HepG2 (cell line): ENCODE data around the gene OR2C1. TPM values are rescaled to one million over a fixed set of nuclear protein-coding genes. Genes with fewer than 3 reads are reported as not detected.

Source experiments
- ATF7 ChIP-seq, 2 experiments: fragments of 450-650 bp in 1 of 2; sonication (generic) in 1 of 2; formaldehyde crosslinking in 1 of 2; IDR thresholded peaks; 2 replicates each; pipeline versions ENCODE4 v1.4.0 to v1.6.1; 2016 to 2020; ENCODE audit warnings: antibody characterized with exemption in 1 of 2, mild to moderate bottlenecking in 1 of 2, missing genetic modification reagents in 1 of 2
- BATF2 ChIP-seq: sonication (generic); formaldehyde crosslinking; IDR thresholded peaks from 2 replicates; pipeline ENCODE4 v1.8.0; 2022; ENCODE audit warnings: mild to moderate bottlenecking, missing genetic modification reagents, moderate library complexity
- BORCS8-MEF2B ChIP-seq: sonication (generic); formaldehyde crosslinking; IDR thresholded peaks from 2 replicates; pipeline ENCODE4 v1.8.0; 2022; ENCODE audit warnings: mild to moderate bottlenecking, missing genetic modification reagents
- EHMT2 ChIP-seq: fragments of 200-600 bp; sonication (generic); IDR thresholded peaks from 2 replicates; pipeline ENCODE4 v1.7.0; 2017; ENCODE audit warnings: antibody characterized with exemption, low read depth, low read length, borderline replicate concordance
- GZF1 ChIP-seq: sonication (generic); formaldehyde crosslinking; IDR thresholded peaks from 2 replicates; pipeline ENCODE4 v1.5.1; 2020; ENCODE audit warnings: mild to moderate bottlenecking, missing genetic modification reagents
- JUNB ChIP-seq: sonication (generic); formaldehyde crosslinking; IDR thresholded peaks from 2 replicates; pipeline ENCODE4 v1.8.0; 2022; ENCODE audit warnings: missing genetic modification reagents, mild to moderate bottlenecking, borderline replicate concordance
- KAT7 ChIP-seq: IDR thresholded peaks from 2 replicates; pipeline ENCODE4 v1.6.1; 2018; ENCODE audit warnings: borderline replicate concordance, missing compliant biosample characterization
- LRRFIP1 ChIP-seq: sonication (generic); formaldehyde crosslinking; conservative IDR thresholded peaks from 2 replicates; pipeline ENCODE4 v1.4.0; 2020; ENCODE audit warnings: missing genetic modification reagents
- MAFF ChIP-seq: IDR thresholded peaks from 2 replicates; pipeline ENCODE4 v1.6.1; 2011; ENCODE audit warnings: low read depth, low read length, improper control_type of control experiment
- NCOA1 ChIP-seq: sonication (generic); formaldehyde crosslinking; IDR thresholded peaks from 2 replicates; pipeline ENCODE4 v1.9.0; 2021; ENCODE audit warnings: missing genetic modification reagents
- NFKBIZ ChIP-seq: IDR thresholded peaks from 2 replicates; pipeline ENCODE4 v1.6.1; 2018; ENCODE audit warnings: missing genetic modification reagents, missing compliant biosample characterization
- NR2F1 ChIP-seq, 2 experiments: fragments of 450-650 bp in 1 of 2; formaldehyde crosslinking in 1 of 2; IDR thresholded peaks; 2 replicates each; pipeline versions ENCODE4 v1.5.0 to v1.6.1; 2016 to 2020; ENCODE audit warnings: mild to moderate bottlenecking in 1 of 2, missing compliant biosample characterization in 1 of 2, missing genetic modification reagents in 1 of 2, moderate library complexity in 1 of 2
- PAX8 ChIP-seq: sonication (generic); formaldehyde crosslinking; IDR thresholded peaks from 2 replicates; pipeline ENCODE4 v1.8.0; 2022; ENCODE audit warnings: mild to moderate bottlenecking, missing genetic modification reagents, borderline replicate concordance
- PPARG ChIP-seq: conservative IDR thresholded peaks from 2 replicates; pipeline ENCODE4 v1.6.1; 2016; ENCODE audit warnings: missing biosample characterization, missing genetic modification reagents
- SP4 ChIP-seq: sonication (generic); formaldehyde crosslinking; IDR thresholded peaks from 2 replicates; pipeline ENCODE4 v1.8.1; 2023; ENCODE audit warnings: mild to moderate bottlenecking, missing genetic modification reagents
- ZNF333 ChIP-seq: sonication (generic); formaldehyde crosslinking; IDR thresholded peaks from 2 replicates; pipeline ENCODE4 v1.4.0; 2020; ENCODE audit warnings: mild to moderate bottlenecking, missing genetic modification reagents, borderline replicate concordance
- ZNF460 ChIP-seq: sonication (generic); formaldehyde crosslinking; IDR thresholded peaks from 2 replicates; pipeline ENCODE4 v1.5.1; 2020; ENCODE audit warnings: missing genetic modification reagents, mild to moderate bottlenecking, borderline replicate concordance
- ZNF501 ChIP-seq: sonication (generic); formaldehyde crosslinking; IDR thresholded peaks from 2 replicates; pipeline ENCODE4 v1.5.1; 2020; ENCODE audit warnings: mild to moderate bottlenecking, moderate library complexity, missing genetic modification reagents
- ZNF629 ChIP-seq: sonication (generic); formaldehyde crosslinking; conservative IDR thresholded peaks from 2 replicates; pipeline ENCODE4 v1.5.0; 2020; ENCODE audit warnings: missing genetic modification reagents
- ZNF740 ChIP-seq: sonication (generic); formaldehyde crosslinking; IDR thresholded peaks from 2 replicates; pipeline ENCODE4 v1.4.0; 2020; ENCODE audit warnings: missing genetic modification reagents
- polyA plus RNA-seq, 8 experiments: library from polyadenylated mRNA; depleted of rRNA in 3 of 8; stranded (reverse) in 7 of 8; unstranded in 1 of 8; fragments of >200 nt; fragmentation: Illumina TruSeq in 4 of 8; extraction: Trizol in 4 of 8; gene quantifications; 2 replicates each; pipeline versions ENCODE4 v1.2.1 to v1.2.3, GENCODE V29; 2011 to 2016; ENCODE audit warnings: low read depth in 4 of 8, missing spikeins in 1 of 8, mixed read lengths in 1 of 8; ENCODE audit not compliant: insufficient read depth in 1 of 8
- total RNA-seq, 5 experiments: library from RNA; depleted of rRNA; stranded (reverse); fragments of >200 nt; fragmentation: Illumina TruSeq; extraction: Trizol; gene quantifications; 2 replicates each; pipeline ENCODE4 v1.2.3, GENCODE V29; 2016; ENCODE audit warnings: low read depth in 1 of 5
- TF ChIP-seq, protein P1 (sequence below): sonication (generic); formaldehyde crosslinking; IDR thresholded peaks from 2 replicates; pipeline ENCODE4 v1.4.0; 2020; ENCODE audit warnings: missing genetic modification reagents

Gene OR2C1
- total and polyA plus RNA-seq, 2 of the 13 experiments (the other 11 are each of a cell fraction or from before 2014, with no cell fraction given) = not detected

GRCh38 chr16:3364774-3365427 lies 9.2 kb downstream of the OR2C1 start (continued):
- TF ChIP-seq NR2F1 (CRISPR knock-in tag; IDR thresholded peaks at IDR 0.05) (no peak), JUNB (CRISPR knock-in tag) (no peak), NCOA1 (no peak), ZNF501 (CRISPR knock-in tag) (no peak), KAT7 (no peak), LRRFIP1 (CRISPR knock-in tag) (no peak), ATF7 (IDR thresholded peaks at IDR 0.05) (0 out of 2 replicates have a peak, but pooled peaks have one; percentile 23), ATF7 (CRISPR knock-in tag; IDR thresholded peaks at IDR 0.05) (0 out of 2 replicates have a peak, but pooled peaks have one; percentile 32), EHMT2 (no peak), SP4 (CRISPR knock-in tag) (peak; percentile 59; the same call in 1 of the 2 replicates), MAFF (no peak), PAX8 (CRISPR knock-in tag) (no peak), ZNF629 (CRISPR knock-in tag) (no peak), PPARG (CRISPR knock-in tag) (no peak), NFKBIZ (CRISPR knock-in tag) (no peak), BATF2 (CRISPR knock-in tag) (no peak), ZNF740 (CRISPR knock-in tag) (no peak), ZNF333 (CRISPR knock-in tag) (no peak), ZNF460 (CRISPR knock-in tag) (no peak), BORCS8-MEF2B (no peak), GZF1 (CRISPR knock-in tag) (no peak)
- TF ChIP-seq, protein P1, sequence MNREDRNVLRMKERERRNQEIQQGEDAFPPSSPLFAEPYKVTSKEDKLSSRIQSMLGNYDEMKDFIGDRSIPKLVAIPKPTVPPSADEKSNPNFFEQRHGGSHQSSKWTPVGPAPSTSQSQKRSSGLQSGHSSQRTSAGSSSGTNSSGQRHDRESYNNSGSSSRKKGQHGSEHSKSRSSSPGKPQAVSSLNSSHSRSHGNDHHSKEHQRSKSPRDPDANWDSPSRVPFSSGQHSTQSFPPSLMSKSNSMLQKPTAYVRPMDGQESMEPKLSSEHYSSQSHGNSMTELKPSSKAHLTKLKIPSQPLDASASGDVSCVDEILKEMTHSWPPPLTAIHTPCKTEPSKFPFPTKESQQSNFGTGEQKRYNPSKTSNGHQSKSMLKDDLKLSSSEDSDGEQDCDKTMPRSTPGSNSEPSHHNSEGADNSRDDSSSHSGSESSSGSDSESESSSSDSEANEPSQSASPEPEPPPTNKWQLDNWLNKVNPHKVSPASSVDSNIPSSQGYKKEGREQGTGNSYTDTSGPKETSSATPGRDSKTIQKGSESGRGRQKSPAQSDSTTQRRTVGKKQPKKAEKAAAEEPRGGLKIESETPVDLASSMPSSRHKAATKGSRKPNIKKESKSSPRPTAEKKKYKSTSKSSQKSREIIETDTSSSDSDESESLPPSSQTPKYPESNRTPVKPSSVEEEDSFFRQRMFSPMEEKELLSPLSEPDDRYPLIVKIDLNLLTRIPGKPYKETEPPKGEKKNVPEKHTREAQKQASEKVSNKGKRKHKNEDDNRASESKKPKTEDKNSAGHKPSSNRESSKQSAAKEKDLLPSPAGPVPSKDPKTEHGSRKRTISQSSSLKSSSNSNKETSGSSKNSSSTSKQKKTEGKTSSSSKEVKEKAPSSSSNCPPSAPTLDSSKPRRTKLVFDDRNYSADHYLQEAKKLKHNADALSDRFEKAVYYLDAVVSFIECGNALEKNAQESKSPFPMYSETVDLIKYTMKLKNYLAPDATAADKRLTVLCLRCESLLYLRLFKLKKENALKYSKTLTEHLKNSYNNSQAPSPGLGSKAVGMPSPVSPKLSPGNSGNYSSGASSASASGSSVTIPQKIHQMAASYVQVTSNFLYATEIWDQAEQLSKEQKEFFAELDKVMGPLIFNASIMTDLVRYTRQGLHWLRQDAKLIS (CRISPR knock-in tag) = no peak
